Stimulated activated CD8-positive, alpha-beta memory T cell treated with anti-CD3 and anti-CD28 coated beads, Interleukin-12 subunit alpha, Interleukin-12 subunit beta, amount 100 ng/mL, for 24 hours (primary cell): ENCODE results near the gene ATXN7.

Experiments used
- DNase-seq: peaks from one replicate; pipeline ENCODE4 v3.0.0-alpha.2; 2020; ENCODE audit errors: extremely low read depth

The ATXN7 gene

GRCh38 chr3:63908081-63908736 lies 44.5 kb downstream of the ATXN7 start:
- DNase-seq: no peak

GRCh38 chr3:63908776-63909175 lies 45.1 kb downstream of the ATXN7 start:
- no peak for DNase-seq

DNA sequence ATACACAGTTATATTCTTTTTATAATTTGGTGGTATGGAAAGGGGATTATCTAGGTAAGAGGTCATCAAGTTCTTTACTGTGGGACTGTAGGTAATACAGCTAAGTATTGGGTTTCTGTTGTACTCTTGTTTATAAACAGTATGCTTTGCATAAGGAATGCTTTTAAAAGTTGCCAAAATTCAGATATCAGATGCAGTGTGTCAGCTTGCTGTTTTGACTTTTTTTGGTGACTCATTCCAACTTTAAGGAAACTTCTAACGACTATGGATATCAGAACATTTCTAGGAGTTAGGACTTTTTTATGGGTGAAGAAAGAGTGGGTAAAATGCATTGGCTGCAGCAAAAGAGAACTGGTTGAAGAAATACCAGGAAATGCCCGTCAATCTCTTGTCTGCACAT lies 45.8 kb downstream of the ATXN7 start:
- DNase-seq: no peak

GRCh38 chr3:63910001-63910400 lies 46.3 kb downstream of the ATXN7 start:
- no peak for DNase-seq

DNA sequence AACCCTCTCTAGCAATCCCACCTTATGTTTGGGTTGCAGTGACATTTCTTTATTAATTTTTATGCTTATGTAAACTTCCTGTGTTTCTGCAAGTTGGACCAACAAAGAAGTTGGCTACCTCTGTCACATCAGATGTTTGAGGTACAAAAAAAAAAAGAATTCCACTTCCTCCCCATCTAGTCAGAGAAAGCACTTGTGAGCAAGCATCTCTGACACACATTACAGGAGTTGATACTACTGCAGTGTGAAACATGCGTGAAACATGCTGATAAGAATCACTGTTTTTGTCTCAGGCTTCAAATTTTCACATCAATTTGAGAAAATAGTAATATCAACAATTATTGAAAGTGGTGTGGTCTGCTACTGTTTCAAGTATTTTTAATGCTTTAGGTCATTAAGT lies 47.2 kb downstream of the ATXN7 start:
- no peak for DNase-seq

GRCh38 chr3:63911509-63911872 lies 47.8 kb downstream of the ATXN7 start:
- no peak for DNase-seq

DNA sequence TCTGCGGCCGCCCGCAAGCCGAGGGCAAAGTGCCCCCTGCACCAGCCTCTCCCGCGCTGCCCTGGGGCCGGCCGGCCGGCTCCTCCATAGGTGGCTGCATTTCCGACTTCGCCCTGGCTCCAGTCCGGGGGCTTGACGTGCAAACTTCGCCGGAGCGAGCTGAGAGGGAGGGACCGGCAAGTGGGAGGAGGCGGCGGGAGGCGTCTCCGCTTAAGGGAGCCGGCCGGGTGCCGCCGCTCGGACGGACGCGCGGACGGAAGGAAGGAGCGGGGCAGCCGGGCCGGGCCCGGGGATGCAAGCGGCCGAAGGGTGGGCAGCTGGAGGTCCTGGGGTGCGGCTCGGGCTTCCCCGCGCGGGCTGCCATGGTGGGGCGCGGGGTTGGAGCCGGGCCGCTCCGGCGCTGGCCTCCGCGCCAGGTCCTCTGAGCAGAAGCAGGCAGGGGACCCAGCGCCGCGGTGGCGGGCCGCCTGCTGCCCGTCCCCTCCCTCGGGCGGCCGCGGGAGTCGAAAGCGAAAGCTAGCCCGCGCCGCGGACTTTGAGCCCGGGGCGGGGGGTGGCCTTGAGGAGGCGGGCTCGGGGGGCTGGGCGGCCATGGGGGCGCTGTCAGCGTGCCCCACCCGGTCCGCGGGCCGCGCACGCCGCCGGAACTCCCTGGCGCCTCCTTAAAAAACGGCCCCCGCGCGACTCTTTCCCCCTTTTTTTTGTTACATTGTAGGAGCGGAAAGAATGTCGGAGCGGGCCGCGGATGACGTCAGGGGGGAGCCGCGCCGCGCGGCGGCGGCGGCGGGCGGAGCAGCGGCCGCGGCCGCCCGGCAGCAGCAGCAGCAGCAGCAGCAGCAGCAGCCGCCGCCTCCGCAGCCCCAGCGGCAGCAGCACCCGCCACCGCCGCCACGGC lies 48.5 kb downstream of the ATXN7 start, which contains the start of gene SCAANT1:
TSS of gene SCAANT1 (minus strand) at position 511 of the 895 bp plus-strand sequence.
- peak; percentile 55 for DNase-seq

DNA sequence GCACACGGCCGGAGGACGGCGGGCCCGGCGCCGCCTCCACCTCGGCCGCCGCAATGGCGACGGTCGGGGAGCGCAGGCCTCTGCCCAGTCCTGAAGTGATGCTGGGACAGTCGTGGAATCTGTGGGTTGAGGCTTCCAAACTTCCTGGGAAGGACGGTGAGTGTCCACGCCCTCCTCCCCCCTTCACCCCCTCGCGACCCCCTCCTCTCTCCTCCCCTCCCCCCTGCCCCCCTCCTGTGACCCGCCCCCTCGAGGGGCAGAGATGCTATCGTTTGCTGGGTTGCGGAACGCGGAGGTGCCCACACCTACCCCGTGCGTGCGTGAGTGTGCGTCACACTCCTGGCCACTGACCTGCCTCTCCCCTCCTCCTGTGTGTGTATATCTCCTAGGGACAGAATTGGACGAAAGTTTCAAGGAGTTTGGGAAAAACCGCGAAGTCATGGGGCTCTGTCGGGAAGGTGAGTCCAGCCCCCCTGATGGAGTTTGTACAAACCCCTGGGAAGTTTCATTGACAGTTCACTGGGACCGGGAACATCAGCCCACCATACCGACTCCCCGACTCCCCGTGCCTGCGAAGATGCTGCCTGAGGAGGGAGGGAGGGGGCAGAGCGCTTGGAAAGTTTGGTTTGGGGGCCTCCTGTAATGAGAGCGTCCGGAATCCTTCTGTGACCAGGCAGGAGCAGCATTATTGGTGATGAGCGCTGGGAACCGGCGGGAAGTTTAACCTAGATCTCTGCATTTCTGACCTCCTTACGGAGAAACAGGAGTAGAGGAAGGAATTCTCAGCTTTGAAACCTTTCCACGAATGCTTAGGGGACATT lies 49.3 kb downstream of the ATXN7 start:
- DNase-seq: peak; percentile 9

DNA sequence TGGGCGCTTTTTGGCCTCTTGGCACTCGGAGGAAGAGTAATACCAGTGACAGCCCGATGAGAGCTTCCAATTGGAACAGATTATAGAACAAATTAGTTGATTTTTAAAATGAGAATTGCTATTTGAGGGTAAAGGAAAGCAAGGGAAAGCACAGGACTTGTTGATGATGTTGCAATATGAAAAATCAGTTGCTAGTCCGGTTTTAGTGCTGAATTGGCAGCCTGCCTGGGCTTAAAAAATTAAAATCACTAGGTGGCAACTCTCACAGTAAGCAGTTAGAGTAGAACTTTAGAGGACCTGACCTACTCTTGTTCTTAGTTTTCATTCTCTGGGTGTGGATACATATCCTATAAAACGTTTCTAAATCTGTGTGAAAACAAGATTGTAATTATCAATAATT lies 50.6 kb downstream of the ATXN7 start:
- DNase-seq: no peak

GRCh38 chr3:63918321-63918720 lies 54.7 kb downstream of the ATXN7 start:
- no peak for DNase-seq

- DNase-seq: no peak
These were observed 56.3 kb downstream of the ATXN7 start for GRCh38 chr3:63920001-63920400.

DNA sequence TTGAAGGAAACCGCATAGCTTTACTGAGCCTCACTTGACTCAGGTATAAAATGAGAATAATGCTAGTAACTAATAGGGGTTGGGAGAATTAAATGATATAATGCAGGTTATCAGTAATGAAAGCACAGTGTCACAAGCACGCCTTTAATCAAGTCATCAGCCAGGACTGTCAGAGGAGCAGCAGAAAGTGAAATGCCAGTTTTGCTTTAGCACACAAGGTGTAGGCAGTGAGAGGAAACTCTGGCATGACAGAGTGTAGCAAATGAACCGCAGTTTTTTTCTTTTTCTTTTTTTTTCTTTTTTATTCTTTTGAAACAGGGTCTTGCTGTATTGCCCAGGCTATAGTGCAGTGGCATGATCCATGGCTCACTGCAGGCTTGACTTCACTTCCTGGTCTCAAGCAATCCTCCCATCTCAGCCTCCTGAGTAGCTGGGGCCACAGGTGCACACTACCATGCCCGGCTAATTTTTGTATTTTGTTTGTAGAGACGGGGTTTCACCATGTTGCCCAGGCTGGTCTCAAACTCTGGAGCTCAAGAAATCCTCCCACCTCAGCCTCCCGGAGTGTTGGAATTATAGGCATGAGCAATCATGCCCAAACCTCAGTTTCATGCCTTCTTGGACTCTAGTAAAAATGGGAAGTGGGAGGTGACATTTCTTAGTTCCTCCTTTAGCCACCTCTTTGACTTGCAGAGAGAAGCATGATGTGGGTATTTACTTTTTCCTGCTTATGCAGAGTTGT lies 58.2 kb downstream of the ATXN7 start:
- no peak for DNase-seq

DNA sequence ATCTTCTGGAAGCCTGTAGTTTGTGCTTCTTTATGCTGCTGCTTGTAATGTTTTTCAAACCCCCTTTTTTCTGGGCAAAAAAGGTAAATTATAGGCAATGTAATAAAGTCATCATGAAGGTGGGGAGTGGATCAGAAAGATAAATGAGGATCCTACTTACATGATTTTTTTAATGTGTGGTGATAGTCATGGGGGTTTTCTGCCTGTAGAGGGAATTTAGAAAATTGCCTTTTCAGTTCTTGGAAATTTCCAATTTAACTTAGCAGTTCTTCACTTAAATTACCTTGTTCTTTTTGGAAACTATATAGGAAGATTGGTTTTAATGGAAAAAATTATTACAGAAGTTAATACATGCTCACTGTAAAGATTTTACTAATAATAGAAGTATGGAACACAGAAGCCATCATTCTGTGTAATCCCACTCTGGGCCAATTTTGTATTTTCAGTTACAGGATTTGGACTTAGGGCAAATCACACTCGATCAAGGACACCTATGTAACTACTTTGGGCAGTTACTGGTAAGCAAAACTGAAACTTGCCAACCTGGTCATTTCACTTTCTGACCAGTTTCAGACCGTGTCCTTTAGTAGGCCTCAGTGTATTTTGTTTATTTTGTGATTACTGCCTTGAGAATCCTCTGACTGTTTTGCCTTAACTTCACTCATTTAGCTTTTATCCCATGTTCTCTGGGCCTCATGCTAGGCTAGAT lies 59.0 kb downstream of the ATXN7 start:
- no peak for DNase-seq

- no peak for DNase-seq
These were observed 62.6 kb downstream of the ATXN7 start for GRCh38 chr3:63926309-63926708.

DNA sequence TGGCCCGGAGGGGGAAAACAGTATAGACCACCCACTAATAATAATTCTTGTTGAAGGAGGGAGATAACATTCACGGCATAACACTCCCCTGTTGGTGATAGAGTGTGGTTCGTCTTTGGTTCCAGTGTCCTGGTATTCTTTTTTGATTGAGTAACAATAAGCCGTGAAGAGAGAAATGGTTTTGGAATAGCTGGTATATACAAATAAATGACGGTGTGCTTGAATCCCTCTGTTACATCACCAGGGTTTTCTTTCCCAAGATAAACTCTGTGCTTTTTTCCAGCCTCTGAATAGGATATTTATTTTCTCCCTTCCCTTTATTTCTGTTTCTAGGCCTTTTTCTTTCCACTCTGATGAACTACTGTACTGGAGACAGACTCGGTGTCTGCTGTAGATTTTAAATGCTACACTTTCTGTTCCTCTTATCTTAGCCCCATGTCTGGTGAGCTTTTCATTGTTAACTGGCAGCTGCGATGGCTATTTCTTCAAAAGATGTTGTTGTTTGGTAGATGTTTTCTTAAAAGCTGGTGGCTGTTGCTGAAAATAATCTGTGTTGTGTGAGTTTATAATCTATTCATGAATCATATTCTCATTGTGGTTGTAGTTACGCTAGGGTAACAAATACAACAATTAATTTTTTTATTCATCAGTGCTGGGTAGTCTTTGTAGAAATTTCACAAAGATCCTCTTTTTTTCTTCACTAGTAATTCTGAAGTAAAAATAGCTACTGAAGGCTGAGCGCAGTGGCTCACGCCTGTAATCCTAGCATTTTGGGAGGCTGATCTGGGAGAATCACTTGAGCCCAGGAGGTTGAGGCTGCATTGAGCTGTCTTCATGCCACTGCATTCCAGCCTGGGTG lies 64.0 kb downstream of the ATXN7 start:
- DNase-seq: no peak

GRCh38 chr3:63931290-63931689 lies 67.6 kb downstream of the ATXN7 start:
- DNase-seq: no peak

- no peak for DNase-seq
These were observed 69.0 kb downstream of the ATXN7 start for GRCh38 chr3:63932509-63933212.

- no peak for DNase-seq
These were observed 69.8 kb downstream of the ATXN7 start for GRCh38 chr3:63933459-63933858.
